ENCODE data around the gene KCTD1.

The KCTD1 gene

DNA sequence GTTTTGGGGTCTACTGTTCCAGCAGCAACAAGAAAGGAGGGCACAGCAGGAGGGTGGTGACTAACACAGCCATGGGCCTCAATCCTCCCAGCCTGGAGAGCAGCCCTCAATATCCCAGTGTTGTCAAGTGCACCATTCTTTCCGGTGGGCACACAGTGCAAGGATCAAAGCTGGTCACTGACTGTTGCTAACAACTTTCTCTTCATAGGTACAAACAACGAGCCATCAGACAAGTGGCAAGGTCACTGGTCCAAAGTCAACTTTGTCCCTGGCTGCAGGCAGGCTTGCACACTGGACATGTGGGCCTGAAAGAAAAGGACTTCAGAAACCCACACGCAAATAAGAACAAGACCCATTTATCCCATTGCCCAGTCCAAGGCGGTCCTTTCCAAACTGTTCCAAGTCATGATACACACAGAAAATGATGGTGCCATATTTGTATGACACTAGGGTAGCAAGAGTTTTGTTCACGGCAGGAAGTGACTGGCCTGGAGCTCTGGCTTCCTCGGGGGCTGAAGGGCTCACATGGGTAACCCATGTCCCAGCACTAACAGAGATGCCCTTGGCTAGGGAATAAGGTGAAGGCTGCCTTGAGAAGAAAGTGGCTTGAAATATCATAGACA, 57.0 kb downstream of the KCTD1 start:
- TF ChIP-seq POLR2AphosphoS5 (IDR thresholded peaks at IDR 0.05; ENCODE audit: low read depth): no peak
- TF ChIP-seq, protein P1, sequence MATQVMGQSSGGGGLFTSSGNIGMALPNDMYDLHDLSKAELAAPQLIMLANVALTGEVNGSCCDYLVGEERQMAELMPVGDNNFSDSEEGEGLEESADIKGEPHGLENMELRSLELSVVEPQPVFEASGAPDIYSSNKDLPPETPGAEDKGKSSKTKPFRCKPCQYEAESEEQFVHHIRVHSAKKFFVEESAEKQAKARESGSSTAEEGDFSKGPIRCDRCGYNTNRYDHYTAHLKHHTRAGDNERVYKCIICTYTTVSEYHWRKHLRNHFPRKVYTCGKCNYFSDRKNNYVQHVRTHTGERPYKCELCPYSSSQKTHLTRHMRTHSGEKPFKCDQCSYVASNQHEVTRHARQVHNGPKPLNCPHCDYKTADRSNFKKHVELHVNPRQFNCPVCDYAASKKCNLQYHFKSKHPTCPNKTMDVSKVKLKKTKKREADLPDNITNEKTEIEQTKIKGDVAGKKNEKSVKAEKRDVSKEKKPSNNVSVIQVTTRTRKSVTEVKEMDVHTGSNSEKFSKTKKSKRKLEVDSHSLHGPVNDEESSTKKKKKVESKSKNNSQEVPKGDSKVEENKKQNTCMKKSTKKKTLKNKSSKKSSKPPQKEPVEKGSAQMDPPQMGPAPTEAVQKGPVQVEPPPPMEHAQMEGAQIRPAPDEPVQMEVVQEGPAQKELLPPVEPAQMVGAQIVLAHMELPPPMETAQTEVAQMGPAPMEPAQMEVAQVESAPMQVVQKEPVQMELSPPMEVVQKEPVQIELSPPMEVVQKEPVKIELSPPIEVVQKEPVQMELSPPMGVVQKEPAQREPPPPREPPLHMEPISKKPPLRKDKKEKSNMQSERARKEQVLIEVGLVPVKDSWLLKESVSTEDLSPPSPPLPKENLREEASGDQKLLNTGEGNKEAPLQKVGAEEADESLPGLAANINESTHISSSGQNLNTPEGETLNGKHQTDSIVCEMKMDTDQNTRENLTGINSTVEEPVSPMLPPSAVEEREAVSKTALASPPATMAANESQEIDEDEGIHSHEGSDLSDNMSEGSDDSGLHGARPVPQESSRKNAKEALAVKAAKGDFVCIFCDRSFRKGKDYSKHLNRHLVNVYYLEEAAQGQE (IDR thresholded peaks at IDR 0.05; ENCODE audit: insufficient replicate concordance, low read depth): no peak
- no peak for TF ChIP-seq SPI1 (IDR thresholded peaks at IDR 0.05; ENCODE audit: borderline replicate concordance, low read depth)
- TF ChIP-seq GABPA (IDR thresholded peaks at IDR 0.05; ENCODE audit: low read depth): no peak
- TF ChIP-seq, protein P2, sequence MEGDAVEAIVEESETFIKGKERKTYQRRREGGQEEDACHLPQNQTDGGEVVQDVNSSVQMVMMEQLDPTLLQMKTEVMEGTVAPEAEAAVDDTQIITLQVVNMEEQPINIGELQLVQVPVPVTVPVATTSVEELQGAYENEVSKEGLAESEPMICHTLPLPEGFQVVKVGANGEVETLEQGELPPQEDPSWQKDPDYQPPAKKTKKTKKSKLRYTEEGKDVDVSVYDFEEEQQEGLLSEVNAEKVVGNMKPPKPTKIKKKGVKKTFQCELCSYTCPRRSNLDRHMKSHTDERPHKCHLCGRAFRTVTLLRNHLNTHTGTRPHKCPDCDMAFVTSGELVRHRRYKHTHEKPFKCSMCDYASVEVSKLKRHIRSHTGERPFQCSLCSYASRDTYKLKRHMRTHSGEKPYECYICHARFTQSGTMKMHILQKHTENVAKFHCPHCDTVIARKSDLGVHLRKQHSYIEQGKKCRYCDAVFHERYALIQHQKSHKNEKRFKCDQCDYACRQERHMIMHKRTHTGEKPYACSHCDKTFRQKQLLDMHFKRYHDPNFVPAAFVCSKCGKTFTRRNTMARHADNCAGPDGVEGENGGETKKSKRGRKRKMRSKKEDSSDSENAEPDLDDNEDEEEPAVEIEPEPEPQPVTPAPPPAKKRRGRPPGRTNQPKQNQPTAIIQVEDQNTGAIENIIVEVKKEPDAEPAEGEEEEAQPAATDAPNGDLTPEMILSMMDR (IDR thresholded peaks at IDR 0.05; ENCODE audit: insufficient read depth, low read length): no peak
- no peak overlapping the region for H3K27ac ChIP-seq (replicated peaks)

DNA sequence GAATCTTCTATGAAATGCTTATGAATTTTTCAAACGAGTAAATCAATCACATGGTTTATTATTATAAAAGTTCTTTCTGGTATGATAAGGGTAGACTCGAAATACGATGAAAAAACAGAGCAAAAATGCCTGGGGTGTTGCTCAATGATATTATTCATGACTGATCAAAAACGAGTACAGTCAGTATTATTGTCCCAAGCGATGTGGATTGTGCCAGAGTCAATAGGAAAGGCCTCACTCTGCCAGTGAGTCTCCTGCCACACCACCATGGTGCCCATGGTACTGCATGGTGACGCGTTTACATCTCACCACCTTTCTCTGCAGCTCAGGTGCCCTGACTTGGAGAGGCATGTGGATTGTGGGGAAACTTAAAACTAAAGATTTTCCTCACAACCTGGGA, 58.5 kb downstream of the KCTD1 start:
- no peak for DNase-seq (ENCODE audit: low read depth in 1 of 2, low spot score in 1 of 2)
- Histone ChIP-seq H3K27ac (replicated peaks) (no peak overlapping the region), H3K4me3 (replicated peaks; ENCODE audit: insufficient read depth, low read length) (no peak overlapping the region), H3K27me3 (ENCODE audit: insufficient read depth, poor library complexity, severe bottlenecking) (no peaks in the 10 kb centered on the region)
- TF ChIP-seq POLR2AphosphoS5 (IDR thresholded peaks at IDR 0.05; ENCODE audit: low read depth) (no peak), GABPA (IDR thresholded peaks at IDR 0.05; ENCODE audit: low read depth) (no peak), SPI1 (IDR thresholded peaks at IDR 0.05; ENCODE audit: borderline replicate concordance, low read depth) (no peak)
- TF ChIP-seq, protein P2 (IDR thresholded peaks at IDR 0.05; ENCODE audit: insufficient read depth, low read length): no peak
- TF ChIP-seq, protein P1 (IDR thresholded peaks at IDR 0.05; ENCODE audit: insufficient replicate concordance, low read depth): no peak

More for the DNA sequence above, 57.0 kb downstream of the KCTD1 start:
- DNase-seq (ENCODE audit: low read depth in 1 of 2, low spot score in 1 of 2): no peak
- H3K27me3 ChIP-seq (ENCODE audit: insufficient read depth, poor library complexity, severe bottlenecking): no peaks in the 10 kb centered on the region
- H3K4me3 ChIP-seq (replicated peaks; ENCODE audit: insufficient read depth, low read length): no peak overlapping the region

DNA sequence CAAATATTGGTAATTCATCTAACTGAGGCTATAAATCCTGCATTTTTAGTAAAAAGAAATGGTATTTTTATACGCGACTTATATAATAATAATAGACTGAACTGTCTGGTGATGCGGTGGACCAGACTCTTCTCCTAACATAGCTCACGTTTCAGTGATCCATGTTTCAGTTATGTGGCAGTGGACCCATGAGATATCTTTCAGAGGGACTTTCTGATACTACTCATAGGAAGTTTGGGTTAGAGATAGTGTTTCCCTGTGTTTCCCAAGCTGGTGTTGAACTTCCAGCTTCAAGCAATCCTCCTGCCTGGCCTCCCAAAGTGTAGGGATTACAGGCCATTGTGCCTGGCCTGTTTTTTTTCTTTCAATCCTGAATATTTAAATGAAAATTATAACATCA, 59.2 kb downstream of the KCTD1 start:
- Histone ChIP-seq H3K4me3 (replicated peaks; ENCODE audit: insufficient read depth, low read length) (no peak overlapping the region), H3K27me3 (ENCODE audit: insufficient read depth, poor library complexity, severe bottlenecking) (no peaks in the 10 kb centered on the region), H3K27ac (replicated peaks) (no peak overlapping the region)
- DNase-seq (ENCODE audit: low read depth in 1 of 2, low spot score in 1 of 2): no peak
- TF ChIP-seq GABPA (IDR thresholded peaks at IDR 0.05; ENCODE audit: low read depth) (no peak), SPI1 (IDR thresholded peaks at IDR 0.05; ENCODE audit: borderline replicate concordance, low read depth) (no peak), POLR2AphosphoS5 (IDR thresholded peaks at IDR 0.05; ENCODE audit: low read depth) (no peak)
- TF ChIP-seq, protein P2 (IDR thresholded peaks at IDR 0.05; ENCODE audit: insufficient read depth, low read length): no peak
- TF ChIP-seq, protein P1 (IDR thresholded peaks at IDR 0.05; ENCODE audit: insufficient replicate concordance, low read depth): no peak
